Transverse colon (tissue), 4 donors: Measurements from ENCODE around the gene SPATA24. TPM values are rescaled to one million over a fixed set of nuclear protein-coding genes. Genes with fewer than 3 reads are reported as not detected.

Experiments used
- DNase-seq: peaks from one replicate; pipeline ENCODE4 v3.0.0-alpha.2; 2019
- H3K27ac ChIP-seq, 4 donors: fragments of 200-600 bp; sonication (generic); 2 replicates each; pipeline ENCODE4 v1.5.1; 2016 to 2018; ENCODE audit warnings: inconsistent platforms in 4 of 4
- H3K27me3 ChIP-seq: fragments of 200-600 bp; sonication (generic); 2 replicates; pipeline ENCODE4 v1.5.1; 2017; ENCODE audit warnings: inconsistent platforms
- H3K36me3 ChIP-seq, 4 donors: fragments of 200-600 bp; sonication (generic); 2 replicates each; pipeline ENCODE4 v1.5.1; 2017 to 2019; ENCODE audit warnings: inconsistent platforms in 4 of 4
- H3K4me1 ChIP-seq, 4 donors: fragments of 200-600 bp; sonication (generic); 2 replicates each; pipeline ENCODE4 v1.5.1; 2017 to 2020; ENCODE audit warnings: inconsistent platforms in 4 of 4
- H3K4me3 ChIP-seq, 4 donors: fragments of 200-600 bp; sonication (generic); 1 replicate in 1 of 4; 2 replicates in 3 of 4; pipeline versions ENCODE4 v1.5.1 to v1.6.1; 2017 to 2019; ENCODE audit warnings: inconsistent platforms in 4 of 4
- H3K9me3 ChIP-seq, 2 donors: fragments of 200-600 bp; sonication (generic); 2 replicates each; pipeline ENCODE4 v1.5.1; 2017 to 2019; ENCODE audit warnings: inconsistent platforms in 2 of 2
- CTCF ChIP-seq, 5 experiments: fragments of 200-600 bp in 3 of 5; fragments of 450-650 bp in 2 of 5; sonication (generic) in 3 of 5; IDR thresholded peaks; 1 replicate in 2 of 5; 2 replicates in 3 of 5; pipeline ENCODE4 v1.5.1; 2016 to 2017; ENCODE audit warnings: antibody characterized with exemption in 5 of 5, inconsistent platforms in 3 of 5, mild to moderate bottlenecking in 2 of 5, moderate library complexity in 1 of 5
- EP300 ChIP-seq: sonication (generic); formaldehyde crosslinking; IDR thresholded peaks from one replicate; pipeline ENCODE4 v1.6.1; 2017; ENCODE audit warnings: antibody characterized with exemption, low read depth
- POLR2A ChIP-seq: fragments of 450-650 bp; IDR thresholded peaks from one replicate; pipeline ENCODE4 v1.6.1; 2016; ENCODE audit warnings: antibody characterized with exemption, mild to moderate bottlenecking, moderate library complexity
- POLR2AphosphoS5 ChIP-seq, 3 donors: sonication (generic); formaldehyde crosslinking; IDR thresholded peaks; one replicate each; pipeline ENCODE4 v1.6.1; 2016; ENCODE audit warnings: antibody characterized with exemption in 3 of 3
- WGBS, 2 donors: methylation state at CpG; one replicate each; pipeline ENCODE4 v1.1.5; 2018; ENCODE audit warnings: low coverage in 1 of 2; 5-methylcytosine and 5-hydroxymethylcytosine counted together
- in situ Hi-C, 4 donors: fragments of 200-750 bp; cut with MboI; loops; one replicate each; pipeline versions ENCODE4 v1.15.0 to v1.15.1; 2017; ENCODE audit warnings: low sequenced_read_pairs in 3 of 4, low pct_ligation_motif_present in 1 of 4, low pct_unique_long_range_greater_than_20kb in 1 of 4
- intact Hi-C: fragments of 100-400 bp; cut with DNase I; formaldehyde crosslinking; loops from one replicate; pipeline ENCODE4 v1.15.1; 2023; ENCODE audit warnings: low total_unique reads
- total RNA-seq, 4 donors: library from RNA; depleted of rRNA; stranded (reverse); fragments of >200 nt; gene quantifications; one replicate each; pipeline ENCODE4 v1.1.0, GENCODE V29; 2016

SPATA24 gene
- total RNA-seq, 4 donors from 2014 or later: 3.0 TPM; not detected in 2

GRCh38 chr5:139402561-139403158 is 1.2 kb downstream of the SPATA24 start:
- Histone ChIP-seq H3K4me1 (peaks cover 5 to 16% (median 12%) of the 10 kb centered on the region in 4 donors), H3K9me3 (no peaks in the 10 kb centered on the region), H3K36me3 (no peaks in the 10 kb centered on the region), H3K27ac (peak overlapping the region in 2 of 4 donors; percentile 86 to 93), H3K4me3 (no peak overlapping the region), H3K27me3 (no peaks in the 10 kb centered on the region)
- WGBS, 2 donors: 64% methylated on average over 7 of the region's 7 CpGs; no CpG with 5 or more reads in 1 of the 2 donors
- TF ChIP-seq EP300 (no peak), POLR2A (no peak), POLR2AphosphoS5 (IDR thresholded peaks at IDR 0.05) (no peak), CTCF (IDR thresholded peaks at IDR 0.05) (peak; percentile 23 to 39 (median 29))
- peak; percentile 42 for DNase-seq
- intact Hi-C loops (no loop called here), in situ Hi-C loops (no loop called here)

GRCh38 chr5:139401546-139401945 is 2.3 kb downstream of the SPATA24 start:
- Histone ChIP-seq H3K4me3 (no peak overlapping the region), H3K27ac (no peak overlapping the region), H3K9me3 (no peaks in the 10 kb centered on the region), H3K4me1 (peaks cover 5 to 16% (median 12%) of the 10 kb centered on the region in 4 donors), H3K27me3 (no peaks in the 10 kb centered on the region), H3K36me3 (no peaks in the 10 kb centered on the region)
- intact Hi-C loops (no loop called here), in situ Hi-C loops (no loop called here)
- no peak for TF ChIP-seq POLR2A
- TF ChIP-seq POLR2AphosphoS5 (IDR thresholded peaks at IDR 0.05): no peak
- TF ChIP-seq EP300: no peak
- no peak for TF ChIP-seq CTCF (IDR thresholded peaks at IDR 0.05)
- DNase-seq: no peak
- 89 to 100% methylated on average over 2 to 10 of the region's 10 CpGs for WGBS, 2 donors

GRCh38 chr5:139399501-139400121 is 4.3 kb downstream of the SPATA24 start:
- TF ChIP-seq EP300 (no peak), CTCF (IDR thresholded peaks at IDR 0.05) (no peak), POLR2A (no peak), POLR2AphosphoS5 (IDR thresholded peaks at IDR 0.05) (no peak)
- Histone ChIP-seq H3K27me3 (peaks cover 2% of the 10 kb centered on the region), H3K27ac (no peak overlapping the region), H3K9me3 (no peaks in the 10 kb centered on the region), H3K4me3 (no peak overlapping the region), H3K36me3 (no peaks in the 10 kb centered on the region), H3K4me1 (peaks cover 5 to 21% (median 14%) of the 10 kb centered on the region in 4 donors)
- in situ Hi-C loops (no loop called here), intact Hi-C loops (no loop called here)
- no peak for DNase-seq
- WGBS, 2 donors: 70 to 78% methylated on average over 4 to 6 of the region's 6 CpGs

- Histone ChIP-seq H3K4me1 (peaks cover under 1 to 26% (median 20%) of the 10 kb centered on the region in 4 donors), H3K36me3 (no peaks in the 10 kb centered on the region), H3K9me3 (no peaks in the 10 kb centered on the region), H3K27me3 (peaks cover 19% of the 10 kb centered on the region), H3K4me3 (no peak overlapping the region), H3K27ac (no peak overlapping the region)
- intact Hi-C loops: no loop called here
- no peak for DNase-seq
- TF ChIP-seq EP300 (no peak), POLR2AphosphoS5 (IDR thresholded peaks at IDR 0.05) (no peak), POLR2A (no peak), CTCF (IDR thresholded peaks at IDR 0.05) (no peak)
- in situ Hi-C loops: no loop called here
- WGBS, 2 donors: 55 to 56% methylated on average over 3 to 6 of the region's 6 CpGs
These were observed 6.0 kb downstream of the SPATA24 start for GRCh38 chr5:139397921-139398320.
